ENCODE measurements around the gene LRRC3C.

DNA sequence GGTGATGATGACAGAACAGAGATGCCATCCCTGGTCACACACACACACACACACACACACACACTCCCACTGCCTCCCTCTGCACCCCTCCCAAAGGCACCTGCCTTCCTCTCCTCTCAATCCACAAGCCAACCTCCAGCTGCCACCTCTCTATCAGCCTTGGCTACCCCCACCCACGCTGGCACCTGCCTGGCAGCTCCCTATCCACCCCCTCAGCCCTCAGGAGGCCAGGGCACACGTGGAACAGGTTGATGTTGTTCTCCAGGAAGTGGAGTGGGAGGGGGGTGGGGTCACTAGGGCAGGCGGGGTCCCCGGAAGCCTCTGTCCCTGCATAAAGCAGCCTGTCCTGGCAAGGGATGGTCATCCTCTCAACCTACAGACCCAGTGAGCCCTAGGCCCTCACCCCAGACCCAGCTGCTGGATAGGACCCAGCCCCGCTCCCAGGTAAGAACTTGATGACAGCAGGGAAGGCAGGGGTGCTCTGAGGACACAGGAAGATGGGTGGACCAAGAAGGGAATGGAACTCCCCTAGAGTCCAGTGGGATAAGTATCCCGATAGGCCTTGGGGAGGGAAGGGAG lies 35.2 kb downstream of the LRRC3C start, which contains the start of gene GSDMA:
- TF ChIP-seq, protein P1, sequence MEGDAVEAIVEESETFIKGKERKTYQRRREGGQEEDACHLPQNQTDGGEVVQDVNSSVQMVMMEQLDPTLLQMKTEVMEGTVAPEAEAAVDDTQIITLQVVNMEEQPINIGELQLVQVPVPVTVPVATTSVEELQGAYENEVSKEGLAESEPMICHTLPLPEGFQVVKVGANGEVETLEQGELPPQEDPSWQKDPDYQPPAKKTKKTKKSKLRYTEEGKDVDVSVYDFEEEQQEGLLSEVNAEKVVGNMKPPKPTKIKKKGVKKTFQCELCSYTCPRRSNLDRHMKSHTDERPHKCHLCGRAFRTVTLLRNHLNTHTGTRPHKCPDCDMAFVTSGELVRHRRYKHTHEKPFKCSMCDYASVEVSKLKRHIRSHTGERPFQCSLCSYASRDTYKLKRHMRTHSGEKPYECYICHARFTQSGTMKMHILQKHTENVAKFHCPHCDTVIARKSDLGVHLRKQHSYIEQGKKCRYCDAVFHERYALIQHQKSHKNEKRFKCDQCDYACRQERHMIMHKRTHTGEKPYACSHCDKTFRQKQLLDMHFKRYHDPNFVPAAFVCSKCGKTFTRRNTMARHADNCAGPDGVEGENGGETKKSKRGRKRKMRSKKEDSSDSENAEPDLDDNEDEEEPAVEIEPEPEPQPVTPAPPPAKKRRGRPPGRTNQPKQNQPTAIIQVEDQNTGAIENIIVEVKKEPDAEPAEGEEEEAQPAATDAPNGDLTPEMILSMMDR (IDR thresholded peaks at IDR 0.05): no peak
- no peak for TF ChIP-seq EZH2phosphoT487 (IDR thresholded peaks at IDR 0.05)

All from neural progenitor cell (in vitro differentiated cells).